B cell (primary cell): ENCODE measurements around the gene ZNF579. TPM values are rescaled to one million over a fixed set of nuclear protein-coding genes. Genes with fewer than 3 reads are reported as not detected.

Experiments used
- ATAC-seq: fragments of 200-7000 bp; cut with Tn5 transposase; one replicate; pipeline ENCODE4 v1.10.0; 2021; ENCODE audit warnings: low read depth, mild to moderate bottlenecking, moderate number of reproducible peaks, moderate library complexity
- CTCF ChIA-PET: fragments of 350-600 bp; sonication (Branson Sonifier 250); formaldehyde crosslinking; loops from one replicate; lab custom pipeline; 2021; ENCODE audit warnings: antibody characterized with exemption, inconsistent platforms; lab: Charles Lee
- POLR2A ChIA-PET: fragments of 350-600 bp; sonication (Branson Sonifier 250); formaldehyde crosslinking; loops from one replicate; lab custom pipeline; 2021; ENCODE audit warnings: antibody characterized with exemption; lab: Charles Lee
- DNase-seq: peaks from one replicate; pipeline ENCODE4 v3.0.0; 2013
- H2AFZ ChIP-seq: 2 replicates; pipeline ENCODE4 v1.6.1; 2012; ENCODE audit warnings: mild to moderate bottlenecking, low read depth, low read length; ENCODE audit not compliant: insufficient read depth, poor library complexity, severe bottlenecking
- H3K27ac ChIP-seq, 2 donors: 1 replicate in 1 of 2; 2 replicates in 1 of 2; pipeline ENCODE4 v1.5.1; 2012 to 2013; ENCODE audit warnings: low read length in 2 of 2, mild to moderate bottlenecking in 2 of 2, moderate library complexity in 1 of 2
- H3K27me3 ChIP-seq, 4 experiments: fragments of 200-600 bp in 1 of 4; sonication (generic) in 1 of 4; replicated peaks in 1 of 4; 1 replicate in 2 of 4; 2 replicates in 2 of 4; pipeline versions ENCODE4 v1.6.1 to v1.7.0; 2013 to 2016; ENCODE audit warnings: low read length in 3 of 4, mild to moderate bottlenecking in 2 of 4, mixed read lengths in 1 of 4, moderate library complexity in 1 of 4; ENCODE audit not compliant: insufficient read depth in 4 of 4, control insufficient read depth in 3 of 4; ENCODE audit errors: control extremely low read depth in 1 of 4
- H3K36me3 ChIP-seq, 2 experiments: replicated peaks in 1 of 2; 1 replicate in 1 of 2; 2 replicates in 1 of 2; pipeline versions ENCODE4 v1.6.1 to v1.7.1; 2013; ENCODE audit warnings: low read length in 1 of 2; ENCODE audit not compliant: insufficient read depth in 2 of 2, control insufficient read depth in 1 of 2; ENCODE audit errors: control extremely low read depth in 1 of 2, extremely low read depth in 1 of 2
- H3K4me1 ChIP-seq, 2 donors: fragments of 200-600 bp in 1 of 2; sonication (generic) in 1 of 2; 1 replicate in 1 of 2; 2 replicates in 1 of 2; pipeline versions ENCODE4 v1.5.1 to v1.6.1; 2013 to 2017; ENCODE audit warnings: low read length in 2 of 2; ENCODE audit not compliant: control insufficient read depth in 2 of 2, insufficient read depth in 2 of 2
- H3K4me2 ChIP-seq: replicated peaks from 2 replicates; pipeline ENCODE3; 2012; ENCODE audit warnings: mild to moderate bottlenecking, low read depth, low read length; ENCODE audit not compliant: poor library complexity, severe bottlenecking
- H3K4me3 ChIP-seq, 5 experiments: fragments of 200-600 bp in 1 of 5; sonication (generic) in 1 of 5; 1 replicate in 3 of 5; 2 replicates in 2 of 5; pipeline versions ENCODE4 v1.5.1 to v1.7.0; 2011 to 2016; ENCODE audit warnings: low read length in 4 of 5, mild to moderate bottlenecking in 4 of 5, low read depth in 2 of 5, control low read depth in 1 of 5, moderate library complexity in 1 of 5; ENCODE audit not compliant: insufficient read depth in 1 of 5; ENCODE audit errors: control extremely low read depth in 1 of 5, extremely low read depth in 1 of 5
- H3K79me2 ChIP-seq: fragments of 200-600 bp; sonication (generic); one replicate; pipeline ENCODE4 v1.6.0; 2016; ENCODE audit warnings: low read length; ENCODE audit not compliant: control insufficient read depth, insufficient read depth
- H3K9ac ChIP-seq: fragments of 200-600 bp; sonication (generic); 2 replicates; pipeline ENCODE4 v1.6.1; 2017; ENCODE audit warnings: mild to moderate bottlenecking, low read length, moderate library complexity
- H3K9me3 ChIP-seq, 3 donors: one replicate each; pipeline versions ENCODE4 v1.6.1 to v1.7.1; 2013; ENCODE audit warnings: low read length in 2 of 3; ENCODE audit not compliant: control insufficient read depth in 2 of 3, insufficient read depth in 1 of 3; ENCODE audit errors: control extremely low read depth in 1 of 3
- H4K20me1 ChIP-seq: 2 replicates; pipeline ENCODE4 v1.6.0; 2012; ENCODE audit warnings: mild to moderate bottlenecking, low read length; ENCODE audit not compliant: insufficient read depth, control insufficient read depth, poor library complexity, severe bottlenecking
- H3K27ac Mint-ChIP-seq: one replicate; pipeline ENCODE4 v1.8.0; 2021; ENCODE audit warnings: mixed read lengths
- H3K27me3 Mint-ChIP-seq: one replicate; pipeline ENCODE4 v1.8.0; 2021; ENCODE audit warnings: mixed read lengths
- H3K4me1 Mint-ChIP-seq: one replicate; pipeline ENCODE4 v1.8.0; 2021; ENCODE audit warnings: mixed read lengths
- H3K4me3 Mint-ChIP-seq: one replicate; pipeline ENCODE4 v1.8.0; 2021; ENCODE audit warnings: mixed read lengths
- H3K9me3 Mint-ChIP-seq: one replicate; pipeline ENCODE4 v1.8.0; 2022; ENCODE audit warnings: mixed read lengths; ENCODE audit not compliant: insufficient read depth
- EZH2 ChIP-seq: IDR thresholded peaks from 2 replicates; pipeline ENCODE4 v1.6.1; 2012; ENCODE audit warnings: borderline replicate concordance, low read depth, mild to moderate bottlenecking, moderate library complexity, low read length; ENCODE audit not compliant: insufficient read depth, poor library complexity, severe bottlenecking
- WGBS: methylation state at CpG from one replicate; pipeline ENCODE4 v1.1.5; 2013; ENCODE audit warnings: missing lambda C conversion rate; ENCODE audit not compliant: insufficient coverage; 5-methylcytosine and 5-hydroxymethylcytosine counted together
- intact Hi-C: fragments of 100-400 bp; cut with micrococcal nuclease; formaldehyde crosslinking; loops from one replicate; pipeline ENCODE4 v1.10.0; 2022
- polyA plus RNA-seq: library from polyadenylated mRNA; depleted of rRNA; stranded (reverse); fragments of >200 nt; gene quantifications from 2 replicates; pipeline ENCODE4 v1.2.3, GENCODE V29; 2012
- total RNA-seq, 2 donors: library from RNA; stranded (reverse); fragments of 120-200 nt in 1 of 2; gene quantifications; 1 replicate in 1 of 2; 2 replicates in 1 of 2; pipeline versions ENCODE4 v1.2.3 to v1.2.4, GENCODE V29; 2013 to 2022
- TF ChIP-seq, protein P1 (sequence below): fragments of 200-600 bp; IDR thresholded peaks from one replicate; pipeline ENCODE4 v1.8.0; 2022; ENCODE audit warnings: antibody characterized with exemption, mild to moderate bottlenecking

ZNF579 gene
- total and polyA plus RNA-seq, 2 donors (not counting 1 experiment from before 2014, with no cell fraction given): 3.7 to 10.3 TPM

DNA sequence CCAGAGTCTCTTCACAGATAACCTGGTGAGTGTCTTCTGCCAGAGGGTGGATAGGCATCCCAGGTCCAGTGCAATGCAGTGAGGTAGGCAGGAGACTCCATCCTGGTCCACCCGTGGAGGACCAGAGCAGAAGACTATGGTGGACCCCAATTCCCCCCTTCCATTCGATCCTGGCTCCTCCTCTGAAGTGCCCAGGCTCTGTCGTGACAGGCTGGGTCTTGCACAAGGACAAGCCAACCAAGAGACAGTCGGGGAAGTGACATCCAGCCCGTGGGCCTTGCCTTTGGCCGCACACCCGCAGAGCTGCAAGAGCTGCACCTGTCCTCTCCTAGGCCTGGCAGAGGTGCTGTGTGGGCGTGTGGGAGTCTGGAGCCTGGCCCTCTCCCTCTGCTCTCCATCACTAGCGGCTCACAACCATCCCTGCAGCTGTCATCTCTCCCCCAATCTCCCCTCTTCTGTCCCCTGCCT is 40.6 kb upstream of the ZNF579 start:
- POLR2A ChIA-PET: no interaction called here

More for the DNA sequence above, 40.6 kb upstream of the ZNF579 start:
- DNase-seq: no peak
- H3K4me2 ChIP-seq: no peak overlapping the region
- H3K36me3 ChIP-seq: peaks cover 0 to 17% of the 10 kb centered on the region in 2 experiments
- ATAC-seq: no peak
- H3K79me2 ChIP-seq: peaks cover 20% of the 10 kb centered on the region
- Mint-ChIP-seq H3K27ac (no peak overlapping the region), H3K4me3 (no peak overlapping the region), H3K9me3 (no peaks in the 10 kb centered on the region), H3K27me3 (no peaks in the 10 kb centered on the region), H3K4me1 (peaks cover 18% of the 10 kb centered on the region)
- peaks cover 14% of the 10 kb centered on the region for H4K20me1 ChIP-seq
- no peaks in the 10 kb centered on the region for H3K9me3 ChIP-seq
- no peak overlapping the region for H3K4me3 ChIP-seq
- no peak overlapping the region for H2AFZ ChIP-seq
- H3K27me3 ChIP-seq: no peaks in the 10 kb centered on the region
- TF ChIP-seq EZH2: no peak
- TF ChIP-seq, protein P1, sequence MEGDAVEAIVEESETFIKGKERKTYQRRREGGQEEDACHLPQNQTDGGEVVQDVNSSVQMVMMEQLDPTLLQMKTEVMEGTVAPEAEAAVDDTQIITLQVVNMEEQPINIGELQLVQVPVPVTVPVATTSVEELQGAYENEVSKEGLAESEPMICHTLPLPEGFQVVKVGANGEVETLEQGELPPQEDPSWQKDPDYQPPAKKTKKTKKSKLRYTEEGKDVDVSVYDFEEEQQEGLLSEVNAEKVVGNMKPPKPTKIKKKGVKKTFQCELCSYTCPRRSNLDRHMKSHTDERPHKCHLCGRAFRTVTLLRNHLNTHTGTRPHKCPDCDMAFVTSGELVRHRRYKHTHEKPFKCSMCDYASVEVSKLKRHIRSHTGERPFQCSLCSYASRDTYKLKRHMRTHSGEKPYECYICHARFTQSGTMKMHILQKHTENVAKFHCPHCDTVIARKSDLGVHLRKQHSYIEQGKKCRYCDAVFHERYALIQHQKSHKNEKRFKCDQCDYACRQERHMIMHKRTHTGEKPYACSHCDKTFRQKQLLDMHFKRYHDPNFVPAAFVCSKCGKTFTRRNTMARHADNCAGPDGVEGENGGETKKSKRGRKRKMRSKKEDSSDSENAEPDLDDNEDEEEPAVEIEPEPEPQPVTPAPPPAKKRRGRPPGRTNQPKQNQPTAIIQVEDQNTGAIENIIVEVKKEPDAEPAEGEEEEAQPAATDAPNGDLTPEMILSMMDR: no peak
- CTCF ChIA-PET: interaction anchor here (1.4 kb wide), 1 partner anchor 15 kb away, joined by 10 read pairs; the partner anchor contains the start of gene ZNF865
- H3K9ac ChIP-seq: no peak overlapping the region
- intact Hi-C loops: loop anchor here (5.0 to 10.0 kb wide), 2 partner anchors 214 to 524 kb away; partner anchors contain the start of genes UBE2S and ZNF444
- peaks cover 10 to 14% of the 10 kb centered on the region in 2 donors for H3K4me1 ChIP-seq
- WGBS: 98% methylated on average over 7 of the region's 9 CpGs
- no peak overlapping the region for H3K27ac ChIP-seq
